ENCODE results near the gene FCRLA.

Gene FCRLA

DNA sequence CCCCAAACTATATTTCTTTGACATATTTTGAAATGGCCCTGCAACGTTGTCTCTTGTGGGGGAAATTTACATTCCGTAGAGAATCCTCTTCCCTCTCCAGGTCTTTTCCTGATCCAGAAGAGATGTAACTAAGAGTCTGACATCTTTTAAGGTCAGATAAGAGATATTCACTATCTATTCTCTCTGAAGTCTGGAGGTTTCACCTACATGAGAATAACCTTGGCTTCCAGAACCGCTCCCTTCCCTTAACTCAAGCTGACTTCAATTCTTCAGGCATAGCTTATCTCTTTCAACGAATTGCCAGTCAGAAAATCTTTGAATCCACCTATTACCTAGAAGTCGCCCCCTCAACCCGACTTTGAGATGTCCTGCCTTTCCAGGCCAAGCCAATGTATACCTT, 24.2 kb downstream of the FCRLA start:
- in situ Hi-C loops (cut with MboI; ENCODE audit: low sequenced_read_pairs), result loop anchor here (25.0 kb wide), 1 partner anchor 544 kb away; the partner anchor contains the start of genes ADAMTS4 and B4GALT3
- no peak overlapping the region for H3K4me3 ChIP-seq
- no peak for DNase-seq (ENCODE audit: low spot score in 2 of 2)
- H3K4me1 ChIP-seq, result no peaks in the 10 kb centered on the region
- H3K36me3 ChIP-seq (replicated peaks), result no peaks in the 10 kb centered on the region
- no peaks in the 10 kb centered on the region for H3K9me3 ChIP-seq
- H3K27me3 ChIP-seq (ENCODE audit: low read depth), result peaks cover 17% of the 10 kb centered on the region

DNA sequence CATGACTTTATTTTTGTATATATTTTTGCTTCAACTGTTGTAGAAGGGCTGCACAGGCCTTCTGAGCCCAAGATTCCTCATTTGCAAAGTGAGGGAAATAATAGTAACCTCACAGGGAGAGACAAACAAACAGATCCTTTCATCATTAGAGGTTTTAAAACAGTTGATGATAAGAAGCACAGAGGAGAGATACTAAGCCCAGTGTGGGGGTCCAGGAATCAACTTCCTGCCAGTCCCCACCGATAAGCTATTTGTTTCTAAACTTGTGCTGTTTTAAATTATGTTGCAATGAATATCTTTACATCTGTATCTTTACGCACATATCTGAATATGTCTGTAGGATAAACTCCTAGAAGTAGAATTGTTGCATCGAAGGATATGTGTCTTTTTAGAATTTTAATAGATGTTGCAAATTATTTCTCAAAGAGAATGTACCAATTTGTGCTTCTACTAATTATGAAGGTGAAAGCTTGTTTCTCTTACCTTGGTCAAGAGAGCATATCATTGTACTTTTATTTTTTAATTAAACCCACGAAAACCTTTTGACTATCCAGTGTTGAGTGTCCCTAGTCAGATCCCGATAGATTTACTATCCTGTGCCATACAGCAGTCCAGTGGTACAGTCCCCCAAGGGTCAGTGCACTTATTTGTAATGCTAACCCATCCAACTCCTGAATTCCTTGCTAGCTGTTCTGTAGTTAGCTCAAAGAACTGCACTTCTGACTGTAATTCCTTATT, 25.1 kb downstream of the FCRLA start:
- no peak for DNase-seq (ENCODE audit: low spot score in 2 of 2)
- no peaks in the 10 kb centered on the region for H3K36me3 ChIP-seq (replicated peaks)
- in situ Hi-C loops (cut with MboI; ENCODE audit: low sequenced_read_pairs), result loop anchor here (25.0 kb wide), 1 partner anchor 545 kb away; the partner anchor contains the start of genes ADAMTS4 and B4GALT3
- H3K27me3 ChIP-seq (ENCODE audit: low read depth), result peaks cover 17% of the 10 kb centered on the region
- H3K4me1 ChIP-seq, result no peaks in the 10 kb centered on the region
- H3K9me3 ChIP-seq, result no peaks in the 10 kb centered on the region
- no peak overlapping the region for H3K4me3 ChIP-seq

DNA sequence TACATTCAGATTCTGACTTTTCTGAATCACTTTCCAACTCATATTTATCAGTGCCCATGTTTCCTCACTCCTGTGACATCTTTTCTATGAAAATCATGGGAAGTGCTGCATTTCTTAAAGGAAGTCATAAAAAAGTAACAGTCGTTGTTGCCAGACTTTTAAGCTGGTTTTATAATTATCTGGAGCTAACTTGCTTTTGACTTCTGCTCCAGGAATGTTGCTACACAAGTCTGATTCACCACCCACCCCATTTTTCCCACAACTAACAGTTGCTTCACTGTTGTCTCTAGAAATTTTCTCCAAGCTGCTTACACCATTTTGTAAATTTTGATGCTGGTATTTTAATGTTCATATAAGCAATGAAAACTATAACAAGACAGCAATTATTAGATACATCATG, 26.5 kb downstream of the FCRLA start:
- H3K36me3 ChIP-seq (replicated peaks), result no peaks in the 10 kb centered on the region
- no peaks in the 10 kb centered on the region for H3K4me1 ChIP-seq
- H3K4me3 ChIP-seq, result no peak overlapping the region
- peaks cover 17% of the 10 kb centered on the region for H3K27me3 ChIP-seq (ENCODE audit: low read depth)
- in situ Hi-C loops (cut with MboI; ENCODE audit: low sequenced_read_pairs), result loop anchor here (25.0 kb wide), 1 partner anchor 546 kb away; the partner anchor contains the start of genes ADAMTS4 and B4GALT3
- no peak for DNase-seq (ENCODE audit: low spot score in 2 of 2)
- H3K9me3 ChIP-seq, result no peaks in the 10 kb centered on the region

DNA sequence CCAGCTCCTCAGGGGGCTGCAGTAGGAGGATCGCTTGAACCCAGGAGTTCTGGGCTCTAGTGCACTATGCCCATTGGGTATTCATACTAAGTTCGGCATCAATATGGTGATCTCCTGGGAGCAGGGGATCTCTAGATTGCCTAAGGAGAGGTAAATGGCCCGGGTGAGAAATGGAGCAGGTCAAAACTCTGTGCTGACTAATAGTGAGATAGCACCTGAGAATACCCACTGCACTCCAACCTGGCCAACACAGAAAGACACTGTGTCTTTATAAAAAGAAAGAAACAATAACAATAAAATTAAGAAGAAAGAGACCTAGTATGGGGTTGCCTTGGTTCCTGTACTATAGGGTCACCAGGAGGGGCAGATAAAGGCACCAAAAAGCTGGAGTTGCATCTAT, 28.8 kb downstream of the FCRLA start:
- Histone ChIP-seq H3K4me3 (no peak overlapping the region), H3K4me1 (no peaks in the 10 kb centered on the region), H3K9me3 (no peaks in the 10 kb centered on the region), H3K27me3 (ENCODE audit: low read depth) (peaks cover 8% of the 10 kb centered on the region; the same call in 1 of the 2 replicates), H3K36me3 (replicated peaks) (no peaks in the 10 kb centered on the region)
- DNase-seq (ENCODE audit: low spot score in 2 of 2), result no peak
- in situ Hi-C loops (cut with MboI; ENCODE audit: low sequenced_read_pairs), result loop anchor here (25.0 kb wide), 1 partner anchor 549 kb away; the partner anchor contains the start of genes ADAMTS4 and B4GALT3

DNA sequence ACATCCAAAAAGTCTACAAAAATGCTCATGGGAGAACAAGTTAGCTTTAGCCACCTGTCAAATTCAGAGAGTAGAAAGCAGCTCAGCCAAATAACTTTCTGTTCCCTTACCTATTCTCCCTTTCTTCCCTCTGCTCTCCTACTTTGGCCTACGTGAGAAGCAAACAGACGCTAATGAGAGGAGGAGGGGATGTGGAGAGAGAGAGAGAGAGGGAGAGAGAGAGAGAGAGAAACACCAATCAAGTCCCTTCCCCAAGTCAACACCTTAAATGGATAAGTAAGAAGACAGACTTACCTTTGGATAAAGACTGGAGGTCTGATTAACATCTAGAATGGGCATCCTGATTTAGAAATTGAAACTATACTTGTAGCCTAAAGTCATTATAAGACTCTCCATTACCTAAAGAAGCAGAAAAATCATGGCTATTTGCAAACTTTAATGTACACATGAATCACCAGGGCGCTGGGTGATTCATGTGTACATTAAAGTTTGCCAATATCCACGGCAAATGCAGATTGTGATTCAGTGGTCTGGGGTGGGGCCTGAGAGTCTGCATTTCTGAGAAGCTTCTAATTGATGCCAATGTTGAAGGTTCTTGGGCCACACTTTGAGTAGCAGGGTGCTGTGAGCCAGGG, 29.4 kb downstream of the FCRLA start:
- no peak for DNase-seq (ENCODE audit: low spot score in 2 of 2)
- Histone ChIP-seq H3K36me3 (replicated peaks) (no peaks in the 10 kb centered on the region), H3K4me3 (no peak overlapping the region), H3K4me1 (no peaks in the 10 kb centered on the region), H3K9me3 (no peaks in the 10 kb centered on the region), H3K27me3 (ENCODE audit: low read depth) (peaks cover 2% of the 10 kb centered on the region; the same call in 1 of the 2 replicates)
- in situ Hi-C loops (cut with MboI; ENCODE audit: low sequenced_read_pairs), result loop anchor here (25.0 kb wide), 1 partner anchor 549 kb away; the partner anchor contains the start of genes ADAMTS4 and B4GALT3

DNA sequence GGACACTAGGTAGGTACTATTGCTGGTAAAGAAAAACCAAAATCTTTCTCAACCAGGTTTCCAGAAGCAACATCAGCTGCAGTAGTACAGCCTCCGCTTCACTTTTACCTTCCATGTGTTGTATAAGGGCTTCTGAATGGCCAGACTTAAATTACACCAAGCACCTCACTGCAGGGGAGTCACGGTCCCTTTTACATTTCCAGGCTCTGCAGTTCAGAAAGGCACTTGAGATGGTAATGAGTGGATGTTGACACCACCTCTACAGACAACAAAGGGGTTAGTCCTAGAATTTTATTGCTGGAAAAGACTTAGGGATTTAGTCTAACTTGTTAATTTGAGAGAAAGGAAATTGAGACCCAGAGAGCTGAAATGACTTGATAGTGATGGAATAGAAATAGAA, 30.6 kb downstream of the FCRLA start:
- H3K4me3 ChIP-seq, result no peak overlapping the region
- H3K27me3 ChIP-seq (ENCODE audit: low read depth), result no peaks in the 10 kb centered on the region; the same call in 1 of the 2 replicates
- H3K9me3 ChIP-seq, result no peaks in the 10 kb centered on the region
- no peak for DNase-seq (ENCODE audit: low spot score in 2 of 2)
- no peaks in the 10 kb centered on the region for H3K36me3 ChIP-seq (replicated peaks)
- in situ Hi-C loops (cut with MboI; ENCODE audit: low sequenced_read_pairs), result loop anchor here (25.0 kb wide), 1 partner anchor 550 kb away; the partner anchor contains the start of genes ADAMTS4 and B4GALT3
- no peaks in the 10 kb centered on the region for H3K4me1 ChIP-seq

DNA sequence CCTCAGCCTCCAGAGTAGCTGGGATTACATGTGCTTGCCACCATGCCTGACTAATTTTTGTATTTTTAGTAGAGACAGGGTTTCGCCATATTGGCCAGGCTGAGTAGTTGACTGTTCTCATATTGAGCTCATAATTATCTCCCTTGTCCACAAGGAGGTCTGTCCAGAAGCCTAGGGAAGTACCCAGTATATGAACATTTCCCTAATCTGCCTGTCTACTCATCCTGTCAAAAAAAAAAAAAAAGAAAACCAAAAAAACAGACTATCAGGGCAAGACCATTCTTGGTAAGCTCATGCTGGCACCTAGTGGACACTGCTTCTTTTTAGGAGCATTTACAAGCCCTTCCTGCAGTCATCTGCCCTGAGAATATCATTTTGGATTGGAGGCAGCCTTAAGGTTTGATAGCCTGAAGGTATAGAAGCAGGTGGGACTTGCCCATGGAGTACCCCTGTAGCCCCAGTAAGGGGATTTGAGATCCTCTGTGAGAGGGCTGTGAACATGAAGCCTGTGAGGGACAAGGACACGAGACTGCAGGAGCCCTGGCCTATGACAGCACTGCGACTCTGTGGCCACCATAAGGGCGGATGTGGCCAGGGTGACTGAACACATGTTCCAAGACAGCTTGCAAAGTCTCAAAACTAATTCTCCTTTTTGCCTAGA, 31.7 kb downstream of the FCRLA start:
- Histone ChIP-seq H3K4me3 (no peak overlapping the region), H3K36me3 (replicated peaks) (no peaks in the 10 kb centered on the region), H3K9me3 (no peaks in the 10 kb centered on the region), H3K27me3 (ENCODE audit: low read depth) (no peaks in the 10 kb centered on the region), H3K4me1 (no peaks in the 10 kb centered on the region)
- peak in 1 of 2 experiments; percentile 31 for DNase-seq (ENCODE audit: low spot score in 2 of 2)
- in situ Hi-C loops (cut with MboI; ENCODE audit: low sequenced_read_pairs), result loop anchor here (25.0 kb wide), 1 partner anchor 551 kb away; the partner anchor contains the start of genes ADAMTS4 and B4GALT3

DNA sequence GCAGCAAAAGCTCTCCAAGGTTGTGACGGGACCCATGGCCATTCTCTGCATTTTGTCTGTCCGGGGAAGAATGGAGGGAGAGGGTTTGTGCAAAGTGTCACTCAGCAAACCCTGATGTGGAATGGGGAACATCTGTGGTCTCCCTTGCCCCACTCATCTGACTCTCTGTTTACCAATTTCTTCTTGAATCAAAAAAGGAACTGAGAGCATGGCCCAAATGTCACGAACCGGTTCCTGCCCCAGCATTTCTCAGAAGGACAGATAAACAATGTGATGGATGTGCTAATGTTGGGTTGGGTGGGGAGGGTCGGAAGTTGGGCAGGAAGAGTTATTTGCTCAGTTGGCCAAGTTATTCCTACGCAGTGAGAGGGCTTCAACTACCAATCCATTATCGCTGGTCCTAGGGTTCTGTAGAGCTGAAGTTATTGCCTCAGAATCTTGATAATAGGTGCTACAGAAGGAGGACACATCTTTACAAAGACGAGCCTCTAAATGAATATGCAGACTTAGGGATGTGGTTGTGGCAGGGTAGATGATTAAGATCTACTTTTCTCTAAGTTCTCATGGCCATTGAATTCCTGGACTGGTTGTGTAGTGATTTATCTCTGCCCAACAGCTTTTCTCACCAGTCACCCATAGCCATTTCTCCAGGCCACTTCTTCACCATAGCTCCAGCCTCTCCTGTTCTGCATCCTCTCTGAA, 33.0 kb downstream of the FCRLA start:
- Histone ChIP-seq H3K4me3 (no peak overlapping the region), H3K27me3 (ENCODE audit: low read depth) (no peaks in the 10 kb centered on the region), H3K9me3 (no peaks in the 10 kb centered on the region), H3K36me3 (replicated peaks) (no peaks in the 10 kb centered on the region), H3K4me1 (no peaks in the 10 kb centered on the region)
- in situ Hi-C loops (cut with MboI; ENCODE audit: low sequenced_read_pairs), result loop anchor here (5.0 to 25.0 kb wide), 3 partner anchors 255 to 553 kb away; partner anchors contain the start of genes ADAMTS4 and B4GALT3
- DNase-seq (ENCODE audit: low spot score in 2 of 2), result no peak

DNA sequence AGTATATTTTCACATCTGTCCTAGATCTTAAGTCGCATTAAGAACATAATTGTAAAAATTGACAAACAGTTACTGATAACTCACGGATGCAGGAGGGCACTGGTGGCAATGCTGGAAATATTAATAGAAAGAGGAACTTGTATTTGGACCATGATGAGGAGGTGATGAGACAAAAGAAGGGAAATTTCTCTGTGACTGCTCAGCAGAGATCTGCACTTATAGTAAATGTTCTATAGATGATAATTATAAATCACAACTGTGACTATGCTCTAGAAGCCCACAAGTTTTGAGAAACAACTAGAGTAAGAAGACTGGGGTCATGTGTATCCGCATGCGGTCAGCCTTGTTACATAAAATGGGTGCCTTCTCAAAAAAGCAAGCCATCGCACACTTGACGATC, 33.9 kb downstream of the FCRLA start:
- H3K9me3 ChIP-seq, result no peaks in the 10 kb centered on the region
- H3K36me3 ChIP-seq (replicated peaks), result no peaks in the 10 kb centered on the region
- H3K27me3 ChIP-seq (ENCODE audit: low read depth), result no peaks in the 10 kb centered on the region
- no peak overlapping the region for H3K4me3 ChIP-seq
- in situ Hi-C loops (cut with MboI; ENCODE audit: low sequenced_read_pairs), result loop anchor here (5.0 to 25.0 kb wide), 3 partner anchors 256 to 554 kb away; partner anchors contain the start of genes ADAMTS4 and B4GALT3
- DNase-seq (ENCODE audit: low spot score in 2 of 2), result no peak
- H3K4me1 ChIP-seq, result no peaks in the 10 kb centered on the region

DNA sequence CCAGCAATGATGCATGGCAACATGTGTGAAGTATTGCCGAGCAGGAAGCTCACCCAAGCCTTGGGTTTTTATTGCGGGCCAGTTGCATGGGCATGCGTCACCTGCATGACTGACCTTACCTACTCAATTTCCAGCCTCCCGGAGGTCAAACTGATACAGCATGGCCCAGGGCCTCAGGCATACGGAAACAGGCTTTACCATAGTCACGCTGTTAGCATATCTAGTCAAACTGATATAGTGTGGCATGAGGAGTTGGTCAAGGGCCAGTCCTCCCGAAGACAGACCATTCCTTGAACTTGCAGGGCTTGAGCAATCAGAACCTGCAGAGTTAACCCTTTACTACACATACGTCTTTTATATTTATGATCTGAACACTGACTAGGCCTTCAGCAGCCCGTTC, 36.2 kb downstream of the FCRLA start:
- H3K4me1 ChIP-seq, result no peaks in the 10 kb centered on the region
- H3K36me3 ChIP-seq (replicated peaks), result no peaks in the 10 kb centered on the region
- in situ Hi-C loops (cut with MboI; ENCODE audit: low sequenced_read_pairs), result loop anchor here (5.0 to 25.0 kb wide), 3 partner anchors 258 to 556 kb away; partner anchors contain the start of genes ADAMTS4 and B4GALT3
- no peaks in the 10 kb centered on the region for H3K27me3 ChIP-seq (ENCODE audit: low read depth)
- no peak for DNase-seq (ENCODE audit: low spot score in 2 of 2)
- no peaks in the 10 kb centered on the region for H3K9me3 ChIP-seq
- H3K4me3 ChIP-seq, result no peak overlapping the region

DNA sequence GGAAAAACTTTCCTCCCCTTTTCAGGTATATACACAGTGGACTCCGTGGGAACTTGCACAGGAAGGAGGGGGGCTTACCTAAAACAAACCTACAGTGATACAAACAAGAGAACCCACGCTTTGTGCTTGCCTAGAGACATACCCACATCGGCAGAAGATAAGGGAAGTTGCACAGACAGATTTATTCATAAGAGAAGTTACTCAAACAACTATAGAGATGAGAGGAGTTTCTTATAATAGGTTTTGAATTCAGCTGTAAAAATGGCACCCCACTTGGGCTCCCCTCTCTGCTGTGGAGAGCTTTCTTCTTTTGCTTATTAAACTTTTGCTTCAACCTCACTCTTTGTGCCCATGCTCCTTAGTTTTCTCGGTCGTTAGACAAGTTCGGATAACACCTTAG, 40.8 kb downstream of the FCRLA start:
- no peaks in the 10 kb centered on the region; the same call in 1 of the 2 replicates for H3K27me3 ChIP-seq (ENCODE audit: low read depth)
- peaks cover 9% of the 10 kb centered on the region for H3K4me1 ChIP-seq
- in situ Hi-C loops (cut with MboI; ENCODE audit: low sequenced_read_pairs), result loop anchor here (10.0 to 25.0 kb wide), 2 partner anchors 263 to 560 kb away; partner anchors contain the start of genes ADAMTS4 and B4GALT3

DNA sequence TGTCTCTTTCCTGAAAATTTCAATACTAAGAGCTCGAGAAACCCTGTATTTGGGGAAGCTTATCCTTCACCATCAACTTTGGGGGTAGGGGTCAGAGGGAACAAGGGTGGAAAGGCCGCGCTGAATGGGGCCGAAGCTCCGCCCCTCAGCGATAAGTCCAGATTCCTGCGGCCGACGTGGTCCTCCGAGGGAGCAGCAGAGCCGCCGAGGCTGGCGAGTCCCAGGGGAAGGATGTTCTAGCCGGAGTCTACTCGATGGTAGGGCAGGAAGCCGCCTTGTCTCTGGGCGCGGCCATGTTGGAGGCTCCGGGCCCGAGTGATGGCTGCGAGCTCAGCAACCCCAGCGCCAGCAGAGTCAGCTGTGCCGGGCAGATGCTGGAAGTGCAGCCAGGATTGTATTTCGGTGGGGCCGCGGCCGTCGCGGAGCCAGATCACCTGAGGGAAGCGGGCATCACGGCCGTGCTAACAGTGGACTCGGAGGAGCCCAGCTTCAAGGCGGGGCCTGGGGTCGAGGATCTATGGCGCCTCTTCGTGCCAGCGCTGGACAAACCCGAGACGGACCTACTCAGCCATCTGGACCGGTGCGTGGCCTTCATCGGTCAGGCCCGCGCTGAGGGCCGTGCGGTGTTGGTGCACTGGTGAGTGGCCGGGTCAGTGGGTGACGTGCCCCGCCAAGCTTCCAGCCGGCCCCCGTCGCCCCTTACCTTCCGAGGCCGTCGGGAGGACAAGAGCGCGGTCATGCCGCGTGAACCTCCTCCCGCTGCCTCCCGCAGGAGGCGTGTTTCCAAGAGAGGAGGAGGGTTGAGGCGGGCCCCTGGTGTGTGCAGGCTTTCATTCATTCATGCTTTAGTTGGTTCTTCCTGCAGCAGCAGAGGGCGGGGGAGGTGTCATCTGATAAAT, 42.7 kb downstream of the FCRLA start, which contains the start of gene DUSP12:
DUSP12 (plus strand) TSS at position 278 of the 899 bp plus-strand sequence; CDS start at position 294, 16 bp downstream.
- in situ Hi-C loops (cut with MboI; ENCODE audit: low sequenced_read_pairs), result loop anchor here (10.0 to 25.0 kb wide), 2 partner anchors 265 to 562 kb away; partner anchors contain the start of genes ADAMTS4 and B4GALT3
- peaks cover 41% of the 10 kb centered on the region for H3K36me3 ChIP-seq (replicated peaks)
- H3K27me3 ChIP-seq (ENCODE audit: low read depth), result no peaks in the 10 kb centered on the region; the same call in 1 of the 2 replicates
- H3K4me3 ChIP-seq, result peak within 1 kb of the TSS; percentile 94
- no peaks in the 10 kb centered on the region for H3K9me3 ChIP-seq
- DNase-seq (ENCODE audit: low spot score in 2 of 2), result peak; percentile 88 to 97
- H3K4me1 ChIP-seq, result peaks cover 9% of the 10 kb centered on the region

More for the DNA sequence above, 40.8 kb downstream of the FCRLA start:
- no peak for DNase-seq (ENCODE audit: low spot score in 2 of 2)
- no peak overlapping the region for H3K4me3 ChIP-seq
- H3K36me3 ChIP-seq (replicated peaks), result peaks cover 21% of the 10 kb centered on the region
- H3K9me3 ChIP-seq, result no peaks in the 10 kb centered on the region
